Endothelial cell (in vitro differentiated cells): ENCODE measurements around the gene P2RY14. TPM values are rescaled to one million over a fixed set of nuclear protein-coding genes. Genes with fewer than 3 reads are reported as not detected.
A peak's percentile ranks its signal among the peaks of the same experiment; 100 is the strongest.

Source experiments
- DNase-seq: peaks from one replicate; pipeline ENCODE4 v3.0.0; 2021; ENCODE audit warnings: low spot score
- H3K27ac Mint-ChIP-seq: one replicate; pipeline ENCODE4 v1.8.0; 2021; ENCODE audit warnings: mixed read lengths, inconsistent platforms; ENCODE audit not compliant: unreplicated experiment
- H3K27me3 Mint-ChIP-seq: one replicate; pipeline ENCODE4 v1.8.0; 2021; ENCODE audit warnings: mild to moderate bottlenecking, moderate library complexity, mixed read lengths, inconsistent platforms; ENCODE audit not compliant: unreplicated experiment
- H3K36me3 Mint-ChIP-seq: one replicate; pipeline ENCODE4 v1.8.0; 2021; ENCODE audit warnings: mild to moderate bottlenecking, low read depth, mixed read lengths, inconsistent platforms; ENCODE audit not compliant: unreplicated experiment
- H3K4me1 Mint-ChIP-seq: one replicate; pipeline ENCODE4 v1.8.0; 2021; ENCODE audit warnings: mild to moderate bottlenecking, mixed read lengths, inconsistent platforms; ENCODE audit not compliant: unreplicated experiment
- H3K4me3 Mint-ChIP-seq: one replicate; pipeline ENCODE4 v1.8.0; 2021; ENCODE audit warnings: mild to moderate bottlenecking, mixed read lengths, inconsistent platforms; ENCODE audit not compliant: unreplicated experiment
- H3K9me3 Mint-ChIP-seq: one replicate; pipeline ENCODE4 v1.8.0; 2021; ENCODE audit warnings: mixed read lengths, inconsistent platforms; ENCODE audit not compliant: unreplicated experiment
- CTCF ChIP-seq: fragments of 200-600 bp; sonication (generic); IDR thresholded peaks from one replicate; pipeline ENCODE4 v1.5.0; 2021; ENCODE audit warnings: antibody characterized with exemption; ENCODE audit not compliant: unreplicated experiment
- total RNA-seq: library from RNA; stranded (reverse); fragmentation: NEBNext Ultra II Directional; extraction: Animal tissue kit (Norgen Biotek cat#: 25700); gene quantifications from one replicate; pipeline ENCODE4 v1.2.1, GENCODE V29; 2021; ENCODE audit not compliant: unreplicated experiment

P2RY14 gene
- total RNA-seq, 1 donor from 2014 or later, result 0.21 TPM

- no peak for DNase-seq
- Mint-ChIP-seq H3K9me3 (no peaks in the 10 kb centered on the region), H3K4me1 (peaks cover 9% of the 10 kb centered on the region), H3K36me3 (no peaks in the 10 kb centered on the region), H3K27ac (no peak overlapping the region), H3K4me3 (no peak overlapping the region), H3K27me3 (peaks cover 2% of the 10 kb centered on the region)
- no peak for TF ChIP-seq CTCF
Observed at GRCh38 chr3:151268267-151269235, 9.8 kb downstream of the P2RY14 start.

GRCh38 chr3:151267066-151267465 lies 11.3 kb downstream of the P2RY14 start:
- H3K4me1 Mint-ChIP-seq, result peaks cover 9% of the 10 kb centered on the region
- H3K27me3 Mint-ChIP-seq, result peaks cover 2% of the 10 kb centered on the region
- H3K9me3 Mint-ChIP-seq, result no peaks in the 10 kb centered on the region
- peak overlapping the region; percentile 93 for H3K27ac Mint-ChIP-seq
- TF ChIP-seq CTCF, result no peak
- H3K36me3 Mint-ChIP-seq, result no peaks in the 10 kb centered on the region
- DNase-seq, result no peak
- H3K4me3 Mint-ChIP-seq, result no peak overlapping the region

- peaks cover 2% of the 10 kb centered on the region for H3K27me3 Mint-ChIP-seq
- no peak for TF ChIP-seq CTCF
- H3K27ac Mint-ChIP-seq, result no peak overlapping the region
- no peaks in the 10 kb centered on the region for H3K36me3 Mint-ChIP-seq
- H3K4me1 Mint-ChIP-seq, result peaks cover 9% of the 10 kb centered on the region
- H3K9me3 Mint-ChIP-seq, result no peaks in the 10 kb centered on the region
- H3K4me3 Mint-ChIP-seq, result no peak overlapping the region
- DNase-seq, result no peak
Observed at GRCh38 chr3:151265866-151266265, 12.5 kb downstream of the P2RY14 start.

GRCh38 chr3:151265166-151265565 lies 13.2 kb downstream of the P2RY14 start:
- peaks cover 2% of the 10 kb centered on the region for H3K27me3 Mint-ChIP-seq
- H3K9me3 Mint-ChIP-seq, result no peaks in the 10 kb centered on the region
- H3K4me1 Mint-ChIP-seq, result peaks cover 9% of the 10 kb centered on the region
- H3K27ac Mint-ChIP-seq, result no peak overlapping the region
- H3K36me3 Mint-ChIP-seq, result no peaks in the 10 kb centered on the region
- TF ChIP-seq CTCF, result no peak
- DNase-seq, result no peak
- H3K4me3 Mint-ChIP-seq, result no peak overlapping the region

GRCh38 chr3:151264605-151265004 lies 13.7 kb downstream of the P2RY14 start:
- TF ChIP-seq CTCF, result no peak
- no peaks in the 10 kb centered on the region for H3K9me3 Mint-ChIP-seq
- peaks cover 11% of the 10 kb centered on the region for H3K4me1 Mint-ChIP-seq
- H3K27ac Mint-ChIP-seq, result no peak overlapping the region
- H3K36me3 Mint-ChIP-seq, result no peaks in the 10 kb centered on the region
- DNase-seq, result no peak
- H3K27me3 Mint-ChIP-seq, result peaks cover 2% of the 10 kb centered on the region
- no peak overlapping the region for H3K4me3 Mint-ChIP-seq
